ENCODE measurements around the gene EXOC4.

The EXOC4 gene

GRCh38 chr7:133937786-133938185 lies 684.9 kb downstream of the EXOC4 start:
- H3K4me1 Mint-ChIP-seq, result no peaks in the 10 kb centered on the region
- no peaks in the 10 kb centered on the region for H3K9me3 Mint-ChIP-seq
- H3K27ac Mint-ChIP-seq, result no peak overlapping the region
- peaks cover 15% of the 10 kb centered on the region for H3K36me3 Mint-ChIP-seq (ENCODE audit: low read depth)
- no peak for TF ChIP-seq CTCF (IDR thresholded peaks at IDR 0.05; ENCODE audit: unreplicated experiment in 3 of 3)
- H3K27me3 Mint-ChIP-seq (ENCODE audit: low read depth), result no peaks in the 10 kb centered on the region
- H3K4me3 Mint-ChIP-seq, result no peak overlapping the region

GRCh38 chr7:133940368-133940767 lies 687.5 kb downstream of the EXOC4 start:
- H3K4me1 Mint-ChIP-seq, result no peaks in the 10 kb centered on the region
- no peak for TF ChIP-seq CTCF (IDR thresholded peaks at IDR 0.05; ENCODE audit: unreplicated experiment in 3 of 3)
- no peak overlapping the region for H3K27ac Mint-ChIP-seq
- no peak overlapping the region for H3K4me3 Mint-ChIP-seq
- H3K27me3 Mint-ChIP-seq (ENCODE audit: low read depth), result no peaks in the 10 kb centered on the region
- no peaks in the 10 kb centered on the region for H3K9me3 Mint-ChIP-seq
- H3K36me3 Mint-ChIP-seq (ENCODE audit: low read depth), result peaks cover 15% of the 10 kb centered on the region

GRCh38 chr7:133941496-133941895 lies 688.6 kb downstream of the EXOC4 start:
- Mint-ChIP-seq H3K9me3 (no peaks in the 10 kb centered on the region), H3K27ac (no peak overlapping the region), H3K4me1 (no peaks in the 10 kb centered on the region), H3K36me3 (ENCODE audit: low read depth) (peaks cover 15% of the 10 kb centered on the region), H3K4me3 (no peak overlapping the region), H3K27me3 (ENCODE audit: low read depth) (no peaks in the 10 kb centered on the region)
- no peak for TF ChIP-seq CTCF (IDR thresholded peaks at IDR 0.05; ENCODE audit: unreplicated experiment in 3 of 3)

GRCh38 chr7:133945497-133945896 lies 692.6 kb downstream of the EXOC4 start:
- no peak for TF ChIP-seq CTCF (IDR thresholded peaks at IDR 0.05; ENCODE audit: unreplicated experiment in 3 of 3)
- no peak overlapping the region for H3K4me3 Mint-ChIP-seq
- H3K4me1 Mint-ChIP-seq, result no peaks in the 10 kb centered on the region
- no peaks in the 10 kb centered on the region for H3K9me3 Mint-ChIP-seq
- peaks cover 6% of the 10 kb centered on the region for H3K36me3 Mint-ChIP-seq (ENCODE audit: low read depth)
- H3K27ac Mint-ChIP-seq, result no peak overlapping the region
- H3K27me3 Mint-ChIP-seq (ENCODE audit: low read depth), result no peaks in the 10 kb centered on the region

- Mint-ChIP-seq H3K27ac (no peak overlapping the region), H3K4me1 (no peaks in the 10 kb centered on the region), H3K9me3 (no peaks in the 10 kb centered on the region), H3K4me3 (no peak overlapping the region), H3K27me3 (ENCODE audit: low read depth) (no peaks in the 10 kb centered on the region), H3K36me3 (ENCODE audit: low read depth) (peaks cover 11% of the 10 kb centered on the region)
- no peak for TF ChIP-seq CTCF (IDR thresholded peaks at IDR 0.05; ENCODE audit: unreplicated experiment in 3 of 3)
Observed at GRCh38 chr7:133947458-133948254, 694.8 kb downstream of the EXOC4 start.

- Mint-ChIP-seq H3K27me3 (ENCODE audit: low read depth) (no peaks in the 10 kb centered on the region), H3K27ac (no peak overlapping the region), H3K36me3 (ENCODE audit: low read depth) (peaks cover 14% of the 10 kb centered on the region), H3K9me3 (no peaks in the 10 kb centered on the region), H3K4me3 (no peak overlapping the region), H3K4me1 (no peaks in the 10 kb centered on the region)
- no peak for TF ChIP-seq CTCF (IDR thresholded peaks at IDR 0.05; ENCODE audit: unreplicated experiment in 3 of 3)
Observed at GRCh38 chr7:133948588-133948987, 695.7 kb downstream of the EXOC4 start.

Data from nephron (organoid).